GM18858 (cell line): ENCODE results near the gene RTKN2.
A peak's percentile ranks its signal among the peaks of the same experiment; 100 is the strongest.

ENCODE experiments used
- ATAC-seq: cut with Tn5 transposase; IDR thresholded peaks from one replicate; pipeline ENCODE4 v1.9.1; 2021; ENCODE audit not compliant: unreplicated experiment

RTKN2 gene

GRCh38 chr10:62230344-62231121 lies 38.1 kb downstream of the RTKN2 start:
- ATAC-seq: no peak

GRCh38 chr10:62225362-62225761 lies 43.3 kb downstream of the RTKN2 start:
- no peak for ATAC-seq

DNA sequence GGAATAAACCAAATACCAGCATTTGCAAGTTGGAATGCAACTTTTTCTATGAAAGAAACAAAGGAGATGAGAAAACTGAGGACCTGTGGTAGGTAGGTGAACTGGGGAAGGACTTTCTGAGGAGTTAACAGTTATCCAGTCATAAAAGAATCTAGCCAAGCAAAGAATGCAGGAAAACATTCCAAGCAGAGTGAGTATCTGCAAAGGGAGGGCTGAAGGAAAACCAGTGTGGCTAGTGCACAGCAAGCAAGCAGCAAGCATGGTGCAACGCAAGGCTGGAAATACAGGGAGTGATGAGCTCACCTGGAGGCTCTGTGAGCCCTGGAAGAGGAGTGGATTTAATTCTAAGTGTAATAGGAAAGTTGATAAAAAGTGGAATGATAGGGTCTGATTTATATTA lies 44.0 kb downstream of the RTKN2 start:
- no peak for ATAC-seq

GRCh38 chr10:62217683-62218082 lies 51.0 kb downstream of the RTKN2 start:
- ATAC-seq: no peak

DNA sequence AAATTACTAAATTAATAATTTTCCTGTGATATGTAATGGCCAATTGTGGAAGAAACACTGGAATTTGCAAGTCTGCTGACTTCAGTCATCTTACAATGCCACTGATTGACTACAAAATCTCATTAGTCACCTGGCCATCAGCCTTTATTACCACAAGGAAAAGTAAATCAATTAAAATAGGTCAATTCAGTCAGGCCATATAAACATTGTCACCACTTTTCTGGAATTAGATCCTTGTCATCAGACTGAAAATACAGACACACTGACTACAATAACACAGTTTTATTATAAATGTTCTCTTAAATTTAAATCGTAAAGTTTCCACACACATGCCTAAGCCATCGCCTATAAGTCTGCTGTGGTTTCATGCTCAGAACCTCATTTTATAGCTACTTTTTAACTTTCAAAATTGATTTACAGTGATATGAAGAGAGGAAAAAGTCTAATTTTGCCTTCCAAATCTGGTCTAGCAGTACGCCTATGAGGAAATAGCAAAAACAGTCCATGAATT lies 54.2 kb downstream of the RTKN2 start:
- ATAC-seq: no peak

DNA sequence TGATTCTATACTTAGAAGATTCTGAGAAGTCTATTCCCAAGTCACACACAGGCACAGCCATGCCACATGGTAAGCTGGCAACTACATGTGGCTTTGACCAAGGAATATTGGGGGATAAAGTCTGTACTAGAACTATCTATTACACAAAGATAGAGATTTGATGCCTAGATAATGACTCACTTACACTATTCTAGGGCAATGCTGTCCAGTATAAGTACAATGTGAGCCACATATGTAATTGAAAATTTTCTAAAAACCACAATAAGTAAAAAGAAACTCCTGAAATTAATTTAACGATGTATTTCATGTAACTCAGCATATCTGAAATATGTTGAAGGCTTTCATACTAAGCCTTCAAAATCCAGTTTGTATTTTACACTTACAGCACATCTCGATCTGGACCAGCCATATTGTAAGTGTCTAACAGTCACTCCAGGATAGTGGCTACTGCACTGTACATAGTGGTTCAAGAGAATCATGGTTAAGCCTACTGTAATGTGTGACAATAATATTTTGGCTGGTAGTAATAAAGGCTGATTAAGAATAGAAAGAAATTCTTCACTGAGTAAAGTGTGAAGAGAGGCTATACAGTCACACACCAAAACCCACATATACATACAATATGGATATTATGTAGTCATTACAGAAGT lies 62.8 kb downstream of the RTKN2 start:
- ATAC-seq: no peak

- ATAC-seq: peak; percentile 84
Measured at GRCh38 chr10:62199584-62199983, 69.1 kb downstream of the RTKN2 start.

GRCh38 chr10:62196528-62196927 lies 72.1 kb downstream of the RTKN2 start:
- no peak for ATAC-seq

DNA sequence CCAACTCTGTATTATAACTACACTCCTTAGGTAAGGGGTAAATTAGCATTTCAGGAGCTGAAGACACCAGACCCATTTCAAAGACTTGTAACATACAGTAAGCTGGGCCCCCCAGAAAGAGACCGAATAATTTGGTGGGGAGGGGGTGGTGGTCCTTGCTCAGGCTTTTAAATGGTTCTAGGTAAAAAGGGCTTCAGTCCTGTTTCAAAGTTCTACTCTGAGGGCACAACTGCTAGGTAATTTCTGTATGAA lies 73.0 kb downstream of the RTKN2 start:
- no peak for ATAC-seq

- no peak for ATAC-seq
Measured at GRCh38 chr10:62194924-62195674, 73.5 kb downstream of the RTKN2 start.

- no peak for ATAC-seq
Measured at GRCh38 chr10:62193479-62193878, 75.2 kb downstream of the RTKN2 start.

GRCh38 chr10:62189131-62189530 lies 79.5 kb downstream of the RTKN2 start:
- no peak for ATAC-seq

- ATAC-seq: no peak
Measured at GRCh38 chr10:62188021-62188616, 80.5 kb downstream of the RTKN2 start.

DNA sequence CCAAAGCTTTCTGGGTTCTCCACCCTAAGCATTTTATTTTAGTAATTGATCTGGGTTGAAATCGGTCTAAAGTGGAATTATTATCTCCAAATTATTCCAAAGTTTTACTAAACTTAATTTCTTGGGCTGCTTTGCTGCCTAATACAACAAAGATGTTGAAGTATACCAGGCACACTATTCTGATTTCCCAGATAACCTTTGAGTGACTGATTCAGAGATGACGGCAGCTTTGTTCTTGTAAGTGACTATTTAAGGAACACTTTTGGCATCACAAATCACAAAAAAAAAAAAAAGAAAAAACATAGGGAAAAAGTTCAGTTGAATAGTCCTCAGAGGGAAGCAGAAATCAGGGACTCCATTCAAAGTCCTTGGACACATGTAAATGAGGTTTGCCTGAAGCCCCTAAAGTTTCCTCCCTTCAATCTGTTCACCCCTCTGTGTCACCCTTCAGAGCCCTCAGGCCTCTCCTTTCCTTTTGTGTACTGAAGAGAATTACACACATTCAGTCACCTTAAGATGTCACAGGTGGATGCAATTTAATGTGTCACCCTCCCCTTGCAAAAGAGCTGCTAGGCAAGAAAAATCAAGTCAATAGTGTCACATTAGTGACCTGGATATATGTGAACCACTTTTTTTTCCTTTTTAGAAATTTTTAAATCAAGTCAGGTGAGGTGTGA lies 81.5 kb downstream of the RTKN2 start:
- no peak for ATAC-seq

GRCh38 chr10:62185919-62186692 lies 82.5 kb downstream of the RTKN2 start:
- no peak for ATAC-seq

DNA sequence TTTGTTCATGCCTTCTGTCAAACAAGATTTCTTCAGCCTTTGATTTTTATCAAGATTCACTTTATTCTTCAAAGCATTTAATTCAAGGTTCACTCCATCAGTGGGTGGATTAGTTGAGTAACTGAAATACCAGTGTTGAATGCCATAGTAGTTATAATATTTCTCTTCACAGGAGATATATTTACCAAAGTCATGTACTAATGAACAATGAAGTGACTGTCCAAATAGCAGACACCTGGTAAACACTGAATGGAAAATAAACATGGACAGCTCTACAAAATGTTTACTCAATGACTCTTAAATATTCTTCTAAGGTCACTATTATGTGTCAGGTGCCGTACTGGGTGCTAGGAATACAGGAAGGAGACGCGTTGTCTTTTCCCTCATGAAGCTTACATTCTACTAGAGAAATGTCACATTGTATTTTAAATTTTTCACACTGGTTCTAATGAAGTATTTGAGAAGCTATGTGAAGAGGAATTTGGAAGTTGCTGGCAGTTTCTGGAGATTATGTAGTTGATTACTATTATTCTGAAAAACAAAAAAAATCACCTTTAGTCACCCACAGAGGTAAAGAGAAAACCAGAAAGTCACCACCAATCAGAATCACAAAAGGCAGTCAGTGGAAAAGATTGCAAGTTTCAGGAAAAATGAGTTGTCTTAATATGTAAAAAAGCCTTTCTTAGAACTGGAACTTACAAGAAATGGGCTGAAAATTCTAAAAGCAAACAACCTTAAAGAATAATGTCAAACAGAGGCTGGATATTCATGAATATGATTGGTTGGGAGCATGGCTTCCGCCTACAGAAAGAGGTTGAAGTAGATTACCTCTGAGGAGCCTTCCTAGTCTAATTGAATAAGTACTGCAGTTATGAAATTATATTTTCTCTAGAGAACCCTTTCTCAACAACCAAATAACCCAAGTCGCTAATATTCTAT lies 84.5 kb downstream of the RTKN2 start:
- ATAC-seq: no peak

DNA sequence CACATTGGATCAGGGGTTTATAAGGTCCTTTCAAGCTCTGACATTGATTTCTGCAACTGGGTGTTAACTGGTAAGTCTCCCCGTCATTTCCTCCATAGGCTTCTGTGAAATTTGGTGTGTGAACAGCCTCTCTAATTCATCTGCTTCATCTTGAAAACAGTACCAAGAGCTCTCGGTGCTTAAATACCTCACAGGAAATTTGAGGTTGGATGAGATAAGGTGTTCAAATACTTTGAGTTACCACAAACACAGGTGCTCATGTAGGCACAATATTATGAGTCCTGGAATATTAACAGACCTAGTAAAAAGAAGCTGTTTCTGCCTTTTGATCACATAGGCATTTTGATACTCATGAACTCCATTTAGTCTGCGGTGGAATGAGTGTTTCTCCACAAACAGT lies 85.2 kb downstream of the RTKN2 start:
- ATAC-seq: peak; percentile 67

GRCh38 chr10:62182595-62182994 lies 86.0 kb downstream of the RTKN2 start:
- ATAC-seq: no peak

DNA sequence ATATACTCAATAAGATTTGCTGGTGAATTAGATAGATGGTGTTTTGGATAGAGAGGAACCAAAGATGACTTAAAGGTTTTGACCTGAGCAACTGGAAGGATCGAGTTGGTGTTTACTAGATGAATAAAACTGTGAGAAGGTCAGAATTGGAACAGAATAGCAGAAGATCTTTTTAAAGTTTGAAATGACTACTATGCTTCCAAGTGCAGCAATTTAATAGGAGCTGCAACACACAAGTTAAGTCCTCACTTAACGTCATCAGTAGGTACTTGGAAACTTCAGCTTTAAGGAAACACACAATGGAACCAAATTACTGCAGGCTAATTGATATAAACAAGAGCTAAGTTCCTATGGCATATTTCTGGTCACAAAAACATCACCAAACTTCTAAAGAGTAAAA lies 86.5 kb downstream of the RTKN2 start:
- no peak for ATAC-seq
